SK-N-DZ (cell line): ENCODE results near the gene KLK7.

Source experiments
- DNase-seq: peaks from one replicate; pipeline ENCODE4 v3.0.0-alpha.2; 2015; ENCODE audit warnings: low spot score

The KLK7 gene

DNA sequence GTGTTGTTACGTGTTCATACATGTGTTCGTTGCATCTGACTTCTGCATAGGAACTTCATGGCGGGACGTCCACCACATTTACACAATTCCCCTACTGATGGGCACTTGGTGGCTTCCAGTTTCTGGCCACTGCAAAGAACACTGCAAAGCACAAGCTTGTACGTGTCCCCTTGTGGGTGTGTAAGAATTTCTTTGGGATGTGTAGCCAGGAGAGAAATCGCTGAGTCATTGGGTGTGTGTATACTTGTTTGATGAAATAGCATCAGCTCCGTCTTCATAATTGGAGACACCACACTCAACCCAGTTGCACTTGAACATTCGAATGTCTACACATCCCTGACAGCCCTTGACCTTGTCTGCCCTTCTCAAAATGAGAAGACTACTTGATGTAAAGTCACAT lies 50.1 kb downstream of the KLK7 start:
- DNase-seq: no peak

DNA sequence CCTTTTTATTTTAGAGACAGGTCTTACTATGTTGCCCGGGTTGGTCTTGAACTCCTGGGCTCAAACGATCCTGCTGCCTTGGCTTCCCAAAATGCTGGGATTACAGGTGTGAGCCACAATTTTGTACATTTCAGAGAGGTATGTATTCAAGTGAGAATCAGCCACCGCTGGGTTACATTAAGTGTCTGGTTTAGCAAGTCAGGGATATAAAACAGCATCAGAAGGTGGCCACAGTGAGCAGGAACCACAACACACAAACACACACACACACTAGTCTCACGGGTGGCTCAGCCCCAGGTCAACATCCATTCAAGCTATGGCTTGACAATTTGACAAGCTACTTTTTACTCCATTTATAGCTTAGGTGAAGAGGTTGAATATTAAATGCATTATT lies 51.0 kb downstream of the KLK7 start:
- no peak for DNase-seq

DNA sequence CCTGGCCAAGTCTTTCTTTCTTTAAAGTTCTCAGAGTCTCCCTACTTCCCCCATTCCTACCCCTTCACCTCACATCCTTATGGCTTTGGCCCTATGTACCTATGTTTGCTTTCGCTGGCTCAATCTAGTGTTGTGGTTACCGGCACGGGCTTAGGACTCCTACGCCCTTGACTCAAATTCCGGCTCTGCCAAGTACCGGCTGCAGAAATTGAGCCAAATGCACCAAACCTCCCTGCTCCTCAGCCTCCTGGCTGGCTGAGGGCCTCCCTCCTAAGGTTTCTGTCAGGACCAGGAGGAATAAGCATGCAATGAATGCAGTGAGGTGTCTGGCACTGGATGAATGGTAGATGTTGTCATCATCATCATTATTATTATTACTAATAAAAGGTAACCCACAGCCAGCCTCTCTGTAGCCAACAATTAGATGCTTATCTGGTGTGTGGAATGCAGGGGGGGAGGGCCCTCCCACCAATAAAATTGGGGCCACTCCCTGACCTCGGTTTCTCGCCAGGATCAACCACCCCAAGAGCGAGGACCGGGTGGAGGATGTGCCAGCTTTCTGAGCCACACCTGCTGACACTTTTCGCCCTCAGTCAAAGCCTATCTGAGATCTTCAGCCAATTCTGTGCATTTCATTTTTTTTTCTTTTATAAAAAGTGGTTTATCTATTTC lies 51.6 kb downstream of the KLK7 start:
- DNase-seq: no peak

- no peak for DNase-seq
These were observed 52.7 kb downstream of the KLK7 start for GRCh38 chr19:50931023-50931422.

- DNase-seq: no peak
These were observed 54.9 kb downstream of the KLK7 start for GRCh38 chr19:50928831-50929230.
